GM12891 (cell line): Measurements from ENCODE around the gene FEM1C.

Experiments used
- PAX5 ChIP-seq: IDR thresholded peaks from 2 replicates; pipeline ENCODE4 v1.6.1; 2011; ENCODE audit warnings: low read length, moderate library complexity, mild to moderate bottlenecking; ENCODE audit not compliant: insufficient read depth, severe bottlenecking
- POLR2A ChIP-seq: IDR thresholded peaks from 2 replicates; pipeline ENCODE4 v1.6.1; 2011; ENCODE audit warnings: low read depth, low read length, control low read depth
- POLR2AphosphoS5 ChIP-seq: IDR thresholded peaks from 2 replicates; pipeline ENCODE4 v1.6.1; 2011; ENCODE audit warnings: low read depth, low read length, control low read depth
- POU2F2 ChIP-seq: IDR thresholded peaks from 2 replicates; pipeline ENCODE4 v1.6.1; 2011; ENCODE audit warnings: low read depth, mild to moderate bottlenecking, control low read depth, low read length, moderate library complexity
- SPI1 ChIP-seq: IDR thresholded peaks from 2 replicates; pipeline ENCODE4 v1.6.1; 2011; ENCODE audit warnings: low read depth, low read length, control low read depth
- TAF1 ChIP-seq: IDR thresholded peaks from 2 replicates; pipeline ENCODE4 v1.6.1; 2011; ENCODE audit warnings: low read depth, low read length, control low read depth

DNA sequence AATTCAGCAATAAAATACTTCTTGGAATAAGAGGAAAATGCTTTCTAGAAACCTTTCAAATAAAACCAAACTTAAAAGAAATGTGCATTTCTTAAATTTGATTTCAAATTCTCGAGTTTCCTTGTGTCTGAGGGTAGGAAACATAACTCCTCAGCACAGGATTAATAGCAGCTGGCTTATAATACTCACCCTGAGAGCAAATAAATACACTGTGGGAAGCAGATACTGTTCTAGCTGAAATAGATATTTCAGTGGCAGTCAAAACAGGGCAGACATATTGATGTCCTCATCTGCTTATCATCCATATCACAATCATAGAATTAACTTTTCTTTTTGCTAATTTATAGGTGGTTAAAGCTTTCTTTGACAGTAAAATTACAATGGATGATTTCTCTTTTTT, 24.1 kb upstream of the FEM1C start:
- no peak for TF ChIP-seq POU2F2
- no peak for TF ChIP-seq POLR2A
- TF ChIP-seq POLR2AphosphoS5: no peak
- TF ChIP-seq TAF1: no peak
- no peak for TF ChIP-seq SPI1
- no peak for TF ChIP-seq PAX5
